NK-92 (cell line): ENCODE measurements around the gene ADAMTS3.

Experiments used
- DNase-seq: peaks from one replicate; lab custom pipeline; 2025; ENCODE audit not compliant: unreplicated experiment; lab: John Stamatoyannopoulos, UW

The ADAMTS3 gene

GRCh38 chr4:72352711-72353110 lies 216.3 kb downstream of the ADAMTS3 start:
- no peak for DNase-seq

GRCh38 chr4:72351521-72351920 lies 217.5 kb downstream of the ADAMTS3 start:
- DNase-seq = no peak

GRCh38 chr4:72348701-72349100 lies 220.3 kb downstream of the ADAMTS3 start:
- DNase-seq = no peak

GRCh38 chr4:72344418-72344817 lies 224.6 kb downstream of the ADAMTS3 start:
- DNase-seq = no peak

GRCh38 chr4:72341432-72341820 lies 227.6 kb downstream of the ADAMTS3 start:
- DNase-seq = no peak

- no peak for DNase-seq
Measured at GRCh38 chr4:72340803-72341431, 228.1 kb downstream of the ADAMTS3 start.

GRCh38 chr4:72338060-72338459 lies 231.0 kb downstream of the ADAMTS3 start:
- DNase-seq = no peak

GRCh38 chr4:72330381-72330780 lies 238.6 kb downstream of the ADAMTS3 start:
- no peak for DNase-seq

GRCh38 chr4:72326692-72327632 lies 242.1 kb downstream of the ADAMTS3 start:
- DNase-seq = no peak

GRCh38 chr4:72325215-72325614 lies 243.8 kb downstream of the ADAMTS3 start:
- DNase-seq = no peak

GRCh38 chr4:72323227-72323626 lies 245.8 kb downstream of the ADAMTS3 start:
- DNase-seq = no peak

GRCh38 chr4:72320223-72320948 lies 248.6 kb downstream of the ADAMTS3 start:
- no peak for DNase-seq

- DNase-seq = no peak
Measured at GRCh38 chr4:72319601-72320021, 249.4 kb downstream of the ADAMTS3 start.

- DNase-seq = no peak
Measured at GRCh38 chr4:72318421-72319170, 250.4 kb downstream of the ADAMTS3 start.

- DNase-seq = no peak
Measured at GRCh38 chr4:72314869-72315268, 254.2 kb downstream of the ADAMTS3 start.

- no peak for DNase-seq
Measured at GRCh38 chr4:72313121-72313520, 255.9 kb downstream of the ADAMTS3 start.

GRCh38 chr4:72312032-72312650 lies 256.9 kb downstream of the ADAMTS3 start:
- no peak for DNase-seq

- DNase-seq = no peak
Measured at GRCh38 chr4:72311291-72311690, 257.7 kb downstream of the ADAMTS3 start.

- DNase-seq = no peak
Measured at GRCh38 chr4:72305620-72306019, 263.4 kb downstream of the ADAMTS3 start.

GRCh38 chr4:72305080-72305479 lies 263.9 kb downstream of the ADAMTS3 start:
- no peak for DNase-seq
